ENCODE results near the gene SIRT7.

DNA sequence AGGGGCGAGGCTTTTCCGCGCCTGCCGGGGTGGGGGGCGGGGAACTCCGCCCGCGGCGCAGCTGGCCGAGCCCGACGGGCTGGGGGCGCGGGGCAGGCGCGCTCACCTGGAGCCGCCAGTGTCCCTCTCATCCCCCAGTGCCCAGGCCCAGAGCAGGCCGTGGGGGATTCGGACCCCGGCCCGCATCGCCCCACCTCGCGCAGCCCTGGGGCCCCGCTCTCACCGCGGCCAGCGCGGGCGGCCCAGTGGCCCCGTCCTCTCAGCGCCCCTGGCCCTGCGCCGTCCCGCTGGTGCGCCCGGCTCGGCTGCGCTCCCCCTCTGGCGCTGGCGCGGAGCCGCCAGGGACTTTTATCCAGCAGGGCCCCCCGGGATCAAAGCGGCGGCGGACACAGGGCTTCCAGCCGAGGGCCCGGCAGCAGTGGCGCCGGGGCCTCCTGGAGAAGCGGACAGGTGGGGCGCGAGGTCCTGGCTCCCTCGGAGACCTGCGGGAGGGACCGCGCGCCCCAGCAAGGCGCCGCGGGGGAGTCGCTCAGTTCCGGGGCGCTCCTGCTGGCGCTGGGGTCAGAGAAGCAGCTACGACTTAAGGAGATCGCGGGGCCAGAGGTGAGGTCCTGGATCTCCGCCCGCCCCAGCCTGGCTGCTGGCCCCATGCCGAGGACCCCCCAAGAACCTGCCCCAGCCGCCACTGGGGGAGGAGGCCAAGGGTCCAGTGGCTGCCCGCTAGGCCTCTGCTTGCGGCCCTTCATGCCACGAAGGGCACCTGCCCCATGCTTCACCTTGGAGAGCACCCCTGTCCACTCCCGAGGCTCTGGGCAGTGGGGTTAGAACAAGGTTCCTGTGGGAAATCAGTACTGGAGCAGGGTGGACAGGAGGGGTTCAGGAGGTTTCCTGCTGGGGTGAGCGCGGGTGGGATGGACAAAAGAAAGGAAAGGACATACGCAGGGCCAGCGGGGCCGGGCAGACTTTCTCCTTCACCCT lies 43.8 kb upstream of the SIRT7 start:
- TF ChIP-seq, protein P1, sequence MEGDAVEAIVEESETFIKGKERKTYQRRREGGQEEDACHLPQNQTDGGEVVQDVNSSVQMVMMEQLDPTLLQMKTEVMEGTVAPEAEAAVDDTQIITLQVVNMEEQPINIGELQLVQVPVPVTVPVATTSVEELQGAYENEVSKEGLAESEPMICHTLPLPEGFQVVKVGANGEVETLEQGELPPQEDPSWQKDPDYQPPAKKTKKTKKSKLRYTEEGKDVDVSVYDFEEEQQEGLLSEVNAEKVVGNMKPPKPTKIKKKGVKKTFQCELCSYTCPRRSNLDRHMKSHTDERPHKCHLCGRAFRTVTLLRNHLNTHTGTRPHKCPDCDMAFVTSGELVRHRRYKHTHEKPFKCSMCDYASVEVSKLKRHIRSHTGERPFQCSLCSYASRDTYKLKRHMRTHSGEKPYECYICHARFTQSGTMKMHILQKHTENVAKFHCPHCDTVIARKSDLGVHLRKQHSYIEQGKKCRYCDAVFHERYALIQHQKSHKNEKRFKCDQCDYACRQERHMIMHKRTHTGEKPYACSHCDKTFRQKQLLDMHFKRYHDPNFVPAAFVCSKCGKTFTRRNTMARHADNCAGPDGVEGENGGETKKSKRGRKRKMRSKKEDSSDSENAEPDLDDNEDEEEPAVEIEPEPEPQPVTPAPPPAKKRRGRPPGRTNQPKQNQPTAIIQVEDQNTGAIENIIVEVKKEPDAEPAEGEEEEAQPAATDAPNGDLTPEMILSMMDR (IDR thresholded peaks at IDR 0.05): no peak
- no peak for TF ChIP-seq POLR2A (IDR thresholded peaks at IDR 0.05)

Data from adrenal gland (tissue), 5 donors.